AG09309 (cell line): ENCODE measurements around the gene HNRNPA0.

Source experiments
- DNase-seq: peaks from one replicate; pipeline ENCODE4 v3.0.0-alpha.2; 2010; ENCODE audit warnings: low read depth
- H3K4me3 ChIP-seq: 2 replicates; pipeline ENCODE4 v1.5.1; 2011; ENCODE audit warnings: mild to moderate bottlenecking, low read depth, low read length, moderate library complexity; ENCODE audit not compliant: control insufficient read depth
- CTCF ChIP-seq: IDR thresholded peaks from 2 replicates; pipeline ENCODE4 v1.5.1; 2011; ENCODE audit warnings: mild to moderate bottlenecking, low read depth, low read length, inconsistent platforms; ENCODE audit not compliant: insufficient read depth, control insufficient read depth; ENCODE audit errors: missing control alignments

Gene HNRNPA0

GRCh38 chr5:137735555-137736284 lies 18.4 kb downstream of the HNRNPA0 start, which contains the start of gene KLHL3:
TSS of gene KLHL3 (minus strand) at chr5:137736089. CDS start at chr5:137735646, 443 bp downstream.
- TF ChIP-seq CTCF = no peak
- no peak for DNase-seq
- peak within 1 kb of the TSS; percentile 47 for H3K4me3 ChIP-seq

GRCh38 chr5:137734962-137735554 lies 19.1 kb downstream of the HNRNPA0 start:
- no peak for DNase-seq
- peak overlapping the region; percentile 47 for H3K4me3 ChIP-seq
- no peak for TF ChIP-seq CTCF

GRCh38 chr5:137734331-137734730 lies 19.8 kb downstream of the HNRNPA0 start:
- no peak for TF ChIP-seq CTCF
- DNase-seq = no peak
- no peak overlapping the region for H3K4me3 ChIP-seq

GRCh38 chr5:137733922-137734321 lies 20.2 kb downstream of the HNRNPA0 start:
- no peak for TF ChIP-seq CTCF
- DNase-seq = no peak
- no peak overlapping the region for H3K4me3 ChIP-seq

GRCh38 chr5:137733006-137733405 lies 21.2 kb downstream of the HNRNPA0 start:
- TF ChIP-seq CTCF = no peak
- no peak overlapping the region for H3K4me3 ChIP-seq
- DNase-seq = no peak

- no peak overlapping the region for H3K4me3 ChIP-seq
- peak; percentile 64 for DNase-seq
- TF ChIP-seq CTCF = no peak
These were observed 23.0 kb downstream of the HNRNPA0 start for GRCh38 chr5:137731176-137731575.
